ENCODE results near the gene ZNF101. TPM values are rescaled to one million over a fixed set of nuclear protein-coding genes. Genes with fewer than 3 reads are reported as not detected.

ZNF101 gene
- total RNA-seq, 1 experiment from 2014 or later = 15.6 TPM

DNA sequence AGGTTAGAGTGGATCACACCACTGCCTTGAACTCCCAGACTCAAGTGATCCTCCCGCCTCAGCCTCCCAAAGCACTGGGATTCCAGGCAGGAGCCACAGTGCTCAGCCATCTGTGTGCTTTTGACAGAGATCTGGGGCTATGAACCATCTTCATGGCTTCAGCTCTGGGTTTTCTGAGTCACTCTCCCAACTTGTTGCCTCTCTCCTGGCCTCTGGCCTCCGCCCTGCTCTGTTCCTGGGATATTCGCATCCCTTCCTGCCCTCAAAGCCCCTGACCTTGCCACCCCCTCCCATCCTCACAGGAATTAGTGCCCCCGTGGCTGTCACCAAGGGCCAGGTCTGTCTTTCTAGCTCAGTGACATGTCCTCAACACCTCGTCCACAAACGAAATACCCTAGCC is 19.5 kb upstream of the ZNF101 start:
- no peak overlapping the region for H3K4me3 ChIP-seq (ENCODE audit: low read depth in 2 of 2, low read length in 2 of 2)
- POLR2A ChIA-PET = no interaction called here
- H3K4me1 ChIP-seq (ENCODE audit: control insufficient read depth, insufficient read depth, low read length) = no peaks in the 10 kb centered on the region
- H3K36me3 ChIP-seq (ENCODE audit: control insufficient read depth, insufficient read depth, low read length) = no peaks in the 10 kb centered on the region; the same call in 1 of the 2 replicates
- DNase-seq (ENCODE audit: low read depth, low spot score) (no peak), ATAC-seq (no peak)
- no peak for TF ChIP-seq SIN3A (IDR thresholded peaks at IDR 0.05; ENCODE audit: borderline replicate concordance, insufficient read depth, low read depth, low read length)
- TF ChIP-seq, protein P1, sequence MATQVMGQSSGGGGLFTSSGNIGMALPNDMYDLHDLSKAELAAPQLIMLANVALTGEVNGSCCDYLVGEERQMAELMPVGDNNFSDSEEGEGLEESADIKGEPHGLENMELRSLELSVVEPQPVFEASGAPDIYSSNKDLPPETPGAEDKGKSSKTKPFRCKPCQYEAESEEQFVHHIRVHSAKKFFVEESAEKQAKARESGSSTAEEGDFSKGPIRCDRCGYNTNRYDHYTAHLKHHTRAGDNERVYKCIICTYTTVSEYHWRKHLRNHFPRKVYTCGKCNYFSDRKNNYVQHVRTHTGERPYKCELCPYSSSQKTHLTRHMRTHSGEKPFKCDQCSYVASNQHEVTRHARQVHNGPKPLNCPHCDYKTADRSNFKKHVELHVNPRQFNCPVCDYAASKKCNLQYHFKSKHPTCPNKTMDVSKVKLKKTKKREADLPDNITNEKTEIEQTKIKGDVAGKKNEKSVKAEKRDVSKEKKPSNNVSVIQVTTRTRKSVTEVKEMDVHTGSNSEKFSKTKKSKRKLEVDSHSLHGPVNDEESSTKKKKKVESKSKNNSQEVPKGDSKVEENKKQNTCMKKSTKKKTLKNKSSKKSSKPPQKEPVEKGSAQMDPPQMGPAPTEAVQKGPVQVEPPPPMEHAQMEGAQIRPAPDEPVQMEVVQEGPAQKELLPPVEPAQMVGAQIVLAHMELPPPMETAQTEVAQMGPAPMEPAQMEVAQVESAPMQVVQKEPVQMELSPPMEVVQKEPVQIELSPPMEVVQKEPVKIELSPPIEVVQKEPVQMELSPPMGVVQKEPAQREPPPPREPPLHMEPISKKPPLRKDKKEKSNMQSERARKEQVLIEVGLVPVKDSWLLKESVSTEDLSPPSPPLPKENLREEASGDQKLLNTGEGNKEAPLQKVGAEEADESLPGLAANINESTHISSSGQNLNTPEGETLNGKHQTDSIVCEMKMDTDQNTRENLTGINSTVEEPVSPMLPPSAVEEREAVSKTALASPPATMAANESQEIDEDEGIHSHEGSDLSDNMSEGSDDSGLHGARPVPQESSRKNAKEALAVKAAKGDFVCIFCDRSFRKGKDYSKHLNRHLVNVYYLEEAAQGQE (IDR thresholded peaks at IDR 0.05; ENCODE audit: insufficient read depth in 1 of 2, low read depth in 2 of 2, low read length in 1 of 2) = no peak
- no peak for TF ChIP-seq TCF7L2 (IDR thresholded peaks at IDR 0.05; ENCODE audit: low read depth, low read length)
- TF ChIP-seq POLR2AphosphoS5 (IDR thresholded peaks at IDR 0.05; ENCODE audit: low read depth, low read length) = no peak
- TF ChIP-seq, protein P2, sequence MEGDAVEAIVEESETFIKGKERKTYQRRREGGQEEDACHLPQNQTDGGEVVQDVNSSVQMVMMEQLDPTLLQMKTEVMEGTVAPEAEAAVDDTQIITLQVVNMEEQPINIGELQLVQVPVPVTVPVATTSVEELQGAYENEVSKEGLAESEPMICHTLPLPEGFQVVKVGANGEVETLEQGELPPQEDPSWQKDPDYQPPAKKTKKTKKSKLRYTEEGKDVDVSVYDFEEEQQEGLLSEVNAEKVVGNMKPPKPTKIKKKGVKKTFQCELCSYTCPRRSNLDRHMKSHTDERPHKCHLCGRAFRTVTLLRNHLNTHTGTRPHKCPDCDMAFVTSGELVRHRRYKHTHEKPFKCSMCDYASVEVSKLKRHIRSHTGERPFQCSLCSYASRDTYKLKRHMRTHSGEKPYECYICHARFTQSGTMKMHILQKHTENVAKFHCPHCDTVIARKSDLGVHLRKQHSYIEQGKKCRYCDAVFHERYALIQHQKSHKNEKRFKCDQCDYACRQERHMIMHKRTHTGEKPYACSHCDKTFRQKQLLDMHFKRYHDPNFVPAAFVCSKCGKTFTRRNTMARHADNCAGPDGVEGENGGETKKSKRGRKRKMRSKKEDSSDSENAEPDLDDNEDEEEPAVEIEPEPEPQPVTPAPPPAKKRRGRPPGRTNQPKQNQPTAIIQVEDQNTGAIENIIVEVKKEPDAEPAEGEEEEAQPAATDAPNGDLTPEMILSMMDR (IDR thresholded peaks at IDR 0.05) = no peak
- CTCF ChIA-PET = no interaction called here
- no peaks in the 10 kb centered on the region for H3K27me3 ChIP-seq (ENCODE audit: control insufficient read depth, insufficient read depth, low read length)
- H3K27ac ChIP-seq (ENCODE audit: low read length) = no peak overlapping the region
- BruUV-seq (replicated peaks) = no TSS peak
- in situ Hi-C loops (cut with HindIII; ENCODE audit: low pct_unique_long_range_greater_than_20kb, low sequenced_read_pairs) = no loop called here
- intact Hi-C loops (cut with micrococcal nuclease; ENCODE audit: unreplicated experiment) = loop anchor here (10.0 kb wide), 1 partner anchor 114 kb away; the partner anchor contains the start of gene CILP2
- no peaks in the 10 kb centered on the region for H3K9me3 ChIP-seq (ENCODE audit: control insufficient read depth, insufficient read depth, low read depth, low read length)

DNA sequence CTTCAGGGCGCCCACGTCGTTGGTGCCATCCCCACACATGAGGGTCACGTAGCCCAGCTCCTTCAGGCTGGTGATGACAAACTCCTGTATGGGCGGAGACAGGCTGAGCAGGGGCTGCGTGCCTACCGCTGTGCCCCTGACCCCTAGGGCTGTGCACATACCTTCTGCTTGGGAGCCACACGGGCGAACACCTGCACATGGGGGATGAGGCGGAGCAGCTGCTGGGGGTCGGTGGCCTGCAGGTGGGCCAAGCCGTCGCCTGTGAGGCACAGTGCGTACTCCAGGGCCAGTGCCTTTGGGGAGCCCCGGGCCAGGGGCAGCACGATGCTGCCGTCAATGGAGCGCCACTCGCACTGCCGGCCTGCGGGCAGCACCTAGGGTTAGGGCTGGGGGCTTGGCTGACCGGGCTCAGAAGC is 19.1 kb upstream of the ZNF101 start:
- DNase-seq (ENCODE audit: low read depth, low spot score) = no peak
- intact Hi-C loops (cut with micrococcal nuclease; ENCODE audit: unreplicated experiment) (loop anchor here (10.0 kb wide), 1 partner anchor 115 kb away; the partner anchor contains the start of gene CILP2), in situ Hi-C loops (cut with HindIII; ENCODE audit: low pct_unique_long_range_greater_than_20kb, low sequenced_read_pairs) (no loop called here)
- H3K36me3 ChIP-seq (ENCODE audit: control insufficient read depth, insufficient read depth, low read length) = no peaks in the 10 kb centered on the region; the same call in 1 of the 2 replicates
- TF ChIP-seq SIN3A (IDR thresholded peaks at IDR 0.05; ENCODE audit: borderline replicate concordance, insufficient read depth, low read depth, low read length) (no peak), TCF7L2 (IDR thresholded peaks at IDR 0.05; ENCODE audit: low read depth, low read length) (no peak), POLR2AphosphoS5 (IDR thresholded peaks at IDR 0.05; ENCODE audit: low read depth, low read length) (no peak)
- TF ChIP-seq, protein P1 (IDR thresholded peaks at IDR 0.05; ENCODE audit: insufficient read depth in 1 of 2, low read depth in 2 of 2, low read length in 1 of 2) = no peak
- TF ChIP-seq, protein P2 (IDR thresholded peaks at IDR 0.05) = no peak
- no peaks in the 10 kb centered on the region for H3K9me3 ChIP-seq (ENCODE audit: control insufficient read depth, insufficient read depth, low read depth, low read length)
- no peak overlapping the region for H3K4me3 ChIP-seq (ENCODE audit: low read depth in 2 of 2, low read length in 2 of 2)
- no TSS peak for BruUV-seq (replicated peaks)
- ATAC-seq = no peak
- ChIA-PET CTCF (no interaction called here), POLR2A (no interaction called here)
- H3K27ac ChIP-seq (ENCODE audit: low read length) = no peak overlapping the region
- no peaks in the 10 kb centered on the region for H3K27me3 ChIP-seq (ENCODE audit: control insufficient read depth, insufficient read depth, low read length)
- H3K4me1 ChIP-seq (ENCODE audit: control insufficient read depth, insufficient read depth, low read length) = no peaks in the 10 kb centered on the region
